ENCODE measurements around the gene GRIK4. TPM values are rescaled to one million over a fixed set of nuclear protein-coding genes. Genes with fewer than 3 reads are reported as not detected.

Gene GRIK4
- total RNA-seq, 1 donor from 2014 or later: not detected

GRCh38 chr11:120554766-120555432, 43.4 kb downstream of the GRIK4 start:
- no peak overlapping the region for H3K4me3 ChIP-seq
- no peaks in the 10 kb centered on the region for H3K9me3 ChIP-seq
- intact Hi-C loops (cut with DNase I): no loop called here
- no peaks in the 10 kb centered on the region for H3K4me1 ChIP-seq
- no peak overlapping the region for H3K27ac ChIP-seq
- no peaks in the 10 kb centered on the region for H3K27me3 ChIP-seq
- DNase-seq (ENCODE audit: low spot score in 2 of 2): no peak
- TF ChIP-seq, protein P1, sequence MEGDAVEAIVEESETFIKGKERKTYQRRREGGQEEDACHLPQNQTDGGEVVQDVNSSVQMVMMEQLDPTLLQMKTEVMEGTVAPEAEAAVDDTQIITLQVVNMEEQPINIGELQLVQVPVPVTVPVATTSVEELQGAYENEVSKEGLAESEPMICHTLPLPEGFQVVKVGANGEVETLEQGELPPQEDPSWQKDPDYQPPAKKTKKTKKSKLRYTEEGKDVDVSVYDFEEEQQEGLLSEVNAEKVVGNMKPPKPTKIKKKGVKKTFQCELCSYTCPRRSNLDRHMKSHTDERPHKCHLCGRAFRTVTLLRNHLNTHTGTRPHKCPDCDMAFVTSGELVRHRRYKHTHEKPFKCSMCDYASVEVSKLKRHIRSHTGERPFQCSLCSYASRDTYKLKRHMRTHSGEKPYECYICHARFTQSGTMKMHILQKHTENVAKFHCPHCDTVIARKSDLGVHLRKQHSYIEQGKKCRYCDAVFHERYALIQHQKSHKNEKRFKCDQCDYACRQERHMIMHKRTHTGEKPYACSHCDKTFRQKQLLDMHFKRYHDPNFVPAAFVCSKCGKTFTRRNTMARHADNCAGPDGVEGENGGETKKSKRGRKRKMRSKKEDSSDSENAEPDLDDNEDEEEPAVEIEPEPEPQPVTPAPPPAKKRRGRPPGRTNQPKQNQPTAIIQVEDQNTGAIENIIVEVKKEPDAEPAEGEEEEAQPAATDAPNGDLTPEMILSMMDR (IDR thresholded peaks at IDR 0.05): no peak
- H3K36me3 ChIP-seq: no peaks in the 10 kb centered on the region

GRCh38 chr11:120555433-120555773, 43.9 kb downstream of the GRIK4 start:
- DNase-seq (ENCODE audit: low spot score in 2 of 2): no peak
- TF ChIP-seq, protein P1 (IDR thresholded peaks at IDR 0.05): no peak
- Histone ChIP-seq H3K36me3 (no peaks in the 10 kb centered on the region), H3K4me3 (no peak overlapping the region), H3K27ac (no peak overlapping the region), H3K9me3 (no peaks in the 10 kb centered on the region), H3K27me3 (no peaks in the 10 kb centered on the region), H3K4me1 (no peaks in the 10 kb centered on the region)
- intact Hi-C loops (cut with DNase I): no loop called here

DNA sequence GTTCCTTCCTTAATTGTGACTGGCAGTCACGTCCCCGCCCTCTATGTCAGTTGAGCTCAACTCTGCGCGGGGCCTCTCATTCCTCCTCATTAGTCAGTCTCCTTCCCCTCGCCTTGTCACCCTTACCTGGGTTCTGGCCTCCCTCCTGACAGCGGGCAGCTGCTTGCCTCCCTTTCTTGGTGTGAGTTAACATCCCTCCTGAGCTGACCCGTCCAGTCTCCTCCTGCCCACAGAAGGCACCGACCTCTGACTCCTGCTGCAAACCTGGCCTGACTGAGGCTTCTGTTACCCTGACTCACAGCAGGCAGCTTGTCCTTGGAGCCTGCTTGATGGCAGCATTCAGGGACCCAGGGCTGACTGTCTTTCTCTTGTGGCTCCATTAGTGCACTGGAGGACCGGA, 45.2 kb downstream of the GRIK4 start:
- no peak for DNase-seq (ENCODE audit: low spot score in 2 of 2)
- TF ChIP-seq, protein P1 (IDR thresholded peaks at IDR 0.05): no peak
- Histone ChIP-seq H3K36me3 (no peaks in the 10 kb centered on the region), H3K27me3 (no peaks in the 10 kb centered on the region), H3K4me1 (no peaks in the 10 kb centered on the region), H3K27ac (no peak overlapping the region), H3K9me3 (no peaks in the 10 kb centered on the region), H3K4me3 (no peak overlapping the region)
- intact Hi-C loops (cut with DNase I): no loop called here

- no peaks in the 10 kb centered on the region for H3K36me3 ChIP-seq
- no peak overlapping the region for H3K27ac ChIP-seq
- no peak for DNase-seq (ENCODE audit: low spot score in 2 of 2)
- intact Hi-C loops (cut with DNase I): no loop called here
- H3K27me3 ChIP-seq: no peaks in the 10 kb centered on the region
- H3K4me3 ChIP-seq: no peak overlapping the region
- H3K9me3 ChIP-seq: no peaks in the 10 kb centered on the region
- H3K4me1 ChIP-seq: no peaks in the 10 kb centered on the region
- TF ChIP-seq, protein P1 (IDR thresholded peaks at IDR 0.05): no peak
These were observed 47.3 kb downstream of the GRIK4 start for GRCh38 chr11:120558744-120559431.

- intact Hi-C loops (cut with DNase I): no loop called here
- Histone ChIP-seq H3K36me3 (no peaks in the 10 kb centered on the region), H3K4me1 (peaks cover 3 to 5% of the 10 kb centered on the region in 2 donors), H3K4me3 (no peak overlapping the region), H3K9me3 (no peaks in the 10 kb centered on the region), H3K27ac (no peak overlapping the region), H3K27me3 (no peaks in the 10 kb centered on the region)
- peak in 1 of 2 donors; percentile 16 for DNase-seq (ENCODE audit: low spot score in 2 of 2)
- TF ChIP-seq, protein P1 (IDR thresholded peaks at IDR 0.05): no peak
These were observed 49.7 kb downstream of the GRIK4 start for GRCh38 chr11:120561286-120561685.
